COLO668 (cell line): ENCODE results near the gene CD70.
"Not testable (repeated sequence)": the region's sequence is repeated elsewhere in the genome, so short reads cannot be mapped to it uniquely, and the experiment has no call there.

Source experiments
- DNase-seq: peaks from one replicate; lab custom pipeline; 2025; ENCODE audit not compliant: unreplicated experiment; lab: John Stamatoyannopoulos, UW

CD70 gene, protein sequence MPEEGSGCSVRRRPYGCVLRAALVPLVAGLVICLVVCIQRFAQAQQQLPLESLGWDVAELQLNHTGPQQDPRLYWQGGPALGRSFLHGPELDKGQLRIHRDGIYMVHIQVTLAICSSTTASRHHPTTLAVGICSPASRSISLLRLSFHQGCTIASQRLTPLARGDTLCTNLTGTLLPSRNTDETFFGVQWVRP

DNA sequence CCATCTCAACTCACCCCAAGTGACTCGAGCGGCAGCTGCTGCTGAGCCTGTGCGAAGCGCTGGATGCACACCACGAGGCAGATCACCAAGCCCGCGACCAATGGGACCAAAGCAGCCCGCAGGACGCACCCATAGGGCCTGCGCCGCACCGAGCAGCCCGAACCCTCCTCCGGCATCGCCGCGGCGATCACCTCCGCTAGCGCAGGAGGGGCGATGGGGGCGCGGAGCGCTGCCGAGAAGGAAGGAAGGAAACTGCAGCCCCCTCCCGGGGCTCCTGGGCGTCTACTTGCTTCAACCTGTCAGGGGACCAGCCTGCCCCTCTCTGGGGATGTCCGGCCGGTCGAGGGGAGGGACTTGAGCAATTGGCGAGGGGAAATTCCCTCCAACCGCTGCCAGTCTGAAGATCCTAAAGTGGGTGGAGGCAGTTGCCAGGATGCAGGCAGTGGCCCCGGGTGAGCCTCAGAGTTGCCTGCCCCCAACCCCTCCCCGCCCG, at the start of gene CD70:
CD70 (minus strand) TSS at position 324 of the 493 bp plus-strand sequence; CDS start at position 176, 148 bp downstream.
- no peak for DNase-seq

DNA sequence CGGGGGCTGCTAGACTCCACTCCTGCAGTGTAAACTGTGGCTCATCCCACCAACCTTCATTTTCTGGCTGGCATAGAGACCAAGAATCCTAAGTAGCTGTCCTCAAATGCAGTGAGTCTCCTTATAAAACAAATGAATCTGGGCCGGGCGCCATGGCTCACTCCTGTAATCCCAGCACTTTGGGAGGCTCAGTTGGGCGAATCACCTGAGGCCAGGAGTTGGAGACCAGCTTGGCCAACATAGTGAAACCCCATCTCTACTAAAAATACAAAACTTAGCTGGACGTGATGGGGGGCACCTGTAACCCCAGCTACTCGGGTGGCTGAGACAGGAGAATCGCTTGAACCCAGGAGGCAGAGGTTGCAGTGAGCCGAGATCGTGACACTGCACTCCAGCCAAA, 49.4 kb upstream of the CD70 start:
- not testable (repeated sequence) for DNase-seq

DNA sequence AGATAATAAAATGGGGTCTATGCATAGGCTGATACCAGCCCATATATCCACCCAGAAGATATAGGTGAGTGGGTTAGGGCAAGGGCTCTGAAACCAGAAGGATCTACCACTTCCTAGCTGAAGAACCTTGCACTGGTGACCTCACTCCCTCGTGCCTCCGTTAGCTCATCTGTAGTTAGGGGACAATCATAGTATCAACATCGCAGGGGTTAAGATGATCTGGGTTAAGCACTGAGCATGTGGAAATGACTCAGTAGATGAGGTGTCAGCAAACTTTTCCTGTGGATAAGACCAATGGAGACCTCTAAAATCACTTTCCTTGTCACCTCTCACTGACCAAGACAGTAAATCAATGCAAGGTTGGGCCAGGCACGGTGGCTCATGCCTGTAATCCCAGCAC, 48.5 kb upstream of the CD70 start:
- DNase-seq, result no peak

DNA sequence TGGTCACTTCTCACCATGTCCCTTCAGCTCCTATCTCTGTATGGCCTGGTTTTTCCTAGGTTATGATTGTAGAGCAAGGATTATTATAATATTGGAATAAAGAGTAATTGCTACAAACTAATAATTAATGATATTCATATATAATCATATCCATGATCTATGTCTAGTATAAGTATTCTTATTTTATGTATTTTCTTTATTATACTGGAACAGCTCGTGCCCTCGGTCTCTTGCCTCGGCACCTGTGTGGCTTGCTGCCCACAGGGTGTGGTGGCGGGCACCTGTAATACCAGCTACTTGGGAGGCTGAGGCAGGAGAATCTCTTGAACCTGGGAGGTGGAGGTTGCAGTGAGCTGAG, 42.5 kb upstream of the CD70 start:
- DNase-seq, result not testable (repeated sequence)

DNA sequence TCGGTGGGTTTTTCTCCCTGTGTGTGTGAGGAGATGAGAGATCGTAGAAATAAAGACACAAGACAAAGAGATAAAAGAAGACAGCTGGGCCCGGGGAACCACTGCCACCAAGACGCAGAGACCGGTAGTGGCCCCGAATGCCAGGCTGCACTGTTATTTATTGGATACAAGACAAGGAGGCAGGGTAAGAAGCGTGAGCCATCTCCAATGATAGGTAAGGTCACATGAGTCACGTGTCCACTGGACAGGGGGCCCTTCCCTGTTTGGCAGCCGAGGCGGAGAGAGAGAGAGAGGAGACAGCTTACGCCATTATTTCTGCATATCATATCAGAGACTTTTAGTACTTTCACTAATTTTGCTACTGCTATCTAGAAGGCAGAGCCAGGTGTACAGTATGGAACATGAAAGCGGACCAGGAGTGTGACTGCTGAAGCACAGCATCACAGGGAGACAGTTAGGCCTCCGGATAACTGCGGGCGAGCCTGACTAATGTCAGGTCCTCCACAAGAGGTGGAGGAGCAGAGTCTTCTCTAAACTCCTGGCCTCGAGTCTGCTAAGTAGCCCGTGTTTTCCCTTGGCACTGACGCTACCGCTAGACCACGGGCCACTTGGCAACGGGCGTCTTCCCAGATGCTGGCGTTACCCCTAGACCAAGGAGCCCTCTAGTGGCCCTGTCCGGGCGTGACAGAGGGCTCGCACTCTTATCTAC, 42.0 kb upstream of the CD70 start:
- DNase-seq, result peak; percentile 53

DNA sequence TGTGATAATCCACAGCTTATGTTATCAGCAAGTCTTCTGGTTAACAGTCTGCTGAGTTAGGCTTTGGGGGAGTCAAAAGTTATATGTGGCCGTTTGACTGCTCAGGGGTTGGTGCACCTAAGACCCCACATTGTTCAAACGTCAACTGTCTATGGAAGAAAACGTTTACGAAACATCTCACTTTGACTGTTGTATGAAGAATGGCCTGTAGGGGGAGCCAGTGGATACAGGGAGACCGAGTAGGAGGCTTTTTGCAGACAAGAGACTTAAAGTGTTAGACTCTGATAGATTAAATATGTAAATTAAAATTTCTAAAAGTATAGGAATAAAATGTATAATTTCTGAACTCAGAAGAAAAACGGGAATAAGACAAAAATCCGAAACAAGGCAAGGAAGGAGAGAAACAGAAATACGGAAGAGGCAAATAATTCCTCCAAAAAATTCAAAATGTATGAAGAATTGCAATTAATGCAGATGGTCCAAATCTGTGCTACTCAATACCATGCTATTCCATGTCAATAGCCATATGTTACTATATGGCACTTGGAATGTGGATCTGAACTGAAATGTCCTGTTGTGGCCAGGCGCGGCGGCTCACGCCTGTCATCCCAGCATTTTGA, 41.2 kb upstream of the CD70 start:
- DNase-seq, result peak; percentile 60

DNA sequence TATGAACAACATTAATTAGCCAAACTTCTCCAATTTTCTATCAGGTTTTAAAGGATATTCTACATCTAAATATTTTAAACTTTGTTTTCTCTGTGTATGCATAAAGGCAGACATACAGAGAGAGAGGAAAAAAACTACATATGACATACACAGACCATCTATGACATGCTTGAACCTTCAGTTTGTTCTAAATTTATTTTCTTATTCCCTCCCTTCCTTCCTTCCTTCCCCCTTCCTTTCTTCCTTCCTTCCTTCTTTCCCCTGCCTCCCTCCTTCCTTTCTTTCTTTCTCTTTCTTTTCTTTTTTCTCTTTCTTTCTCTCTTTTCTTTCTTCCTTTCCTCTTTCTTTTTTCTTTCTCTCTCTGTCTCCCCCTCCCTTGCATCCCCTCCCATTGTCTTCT, 35.8 kb upstream of the CD70 start:
- DNase-seq, result no peak

DNA sequence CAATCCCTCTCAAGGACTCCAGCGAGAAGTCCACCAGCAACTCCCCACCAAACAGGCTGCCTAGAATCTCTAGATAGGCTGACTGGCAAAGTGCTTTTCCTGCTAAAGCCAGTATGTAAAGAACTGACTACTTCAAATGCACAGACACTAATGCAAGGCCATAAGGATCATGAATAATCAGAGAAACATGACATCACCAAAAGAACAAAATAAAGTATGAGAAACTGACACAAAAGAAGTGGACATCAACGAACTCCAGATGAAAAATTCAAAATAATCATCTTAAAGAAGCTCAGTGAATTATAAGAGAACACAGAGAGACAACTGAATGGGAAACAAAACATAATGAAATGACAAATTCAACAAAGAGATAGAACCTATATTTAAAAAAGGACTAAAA, 26.4 kb upstream of the CD70 start:
- no peak for DNase-seq

DNA sequence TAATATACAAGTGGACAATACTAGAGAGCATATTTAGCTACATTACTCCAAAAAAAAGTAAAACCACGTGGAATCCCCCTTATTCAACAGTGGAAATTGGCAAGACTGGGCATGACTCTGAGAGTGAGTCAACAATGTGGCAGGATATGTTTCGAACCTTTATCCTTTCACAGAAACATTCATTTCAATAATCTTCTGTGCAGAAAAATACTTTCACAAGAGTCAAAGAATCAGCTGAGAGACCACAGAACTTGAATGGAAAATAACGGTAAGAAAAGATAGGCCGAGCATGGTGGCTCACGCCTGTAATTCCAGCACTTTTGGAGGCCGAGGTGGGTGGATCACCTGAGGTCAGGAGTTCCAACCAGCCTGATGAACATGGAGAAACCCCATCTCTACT, 25.1 kb upstream of the CD70 start:
- no peak for DNase-seq

DNA sequence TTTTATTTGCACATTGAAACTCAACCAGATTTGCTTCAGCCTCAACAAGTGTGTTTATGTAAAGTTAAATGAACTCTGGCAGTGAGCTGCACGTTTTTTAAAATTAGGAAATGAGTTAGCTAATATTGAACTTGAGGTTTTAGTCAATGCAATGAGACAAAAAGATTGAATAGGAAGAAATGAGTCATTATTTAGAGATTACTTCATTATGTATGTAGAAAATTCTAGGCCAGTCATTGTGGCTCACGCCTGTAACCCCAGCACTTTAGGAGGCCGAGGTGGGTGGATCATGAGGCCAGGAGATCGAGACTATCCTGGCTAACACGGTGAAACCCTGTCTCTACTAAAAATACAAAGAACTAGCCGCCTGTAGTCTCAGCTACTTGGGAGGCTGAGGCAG, 22.8 kb upstream of the CD70 start:
- DNase-seq, result no peak

DNA sequence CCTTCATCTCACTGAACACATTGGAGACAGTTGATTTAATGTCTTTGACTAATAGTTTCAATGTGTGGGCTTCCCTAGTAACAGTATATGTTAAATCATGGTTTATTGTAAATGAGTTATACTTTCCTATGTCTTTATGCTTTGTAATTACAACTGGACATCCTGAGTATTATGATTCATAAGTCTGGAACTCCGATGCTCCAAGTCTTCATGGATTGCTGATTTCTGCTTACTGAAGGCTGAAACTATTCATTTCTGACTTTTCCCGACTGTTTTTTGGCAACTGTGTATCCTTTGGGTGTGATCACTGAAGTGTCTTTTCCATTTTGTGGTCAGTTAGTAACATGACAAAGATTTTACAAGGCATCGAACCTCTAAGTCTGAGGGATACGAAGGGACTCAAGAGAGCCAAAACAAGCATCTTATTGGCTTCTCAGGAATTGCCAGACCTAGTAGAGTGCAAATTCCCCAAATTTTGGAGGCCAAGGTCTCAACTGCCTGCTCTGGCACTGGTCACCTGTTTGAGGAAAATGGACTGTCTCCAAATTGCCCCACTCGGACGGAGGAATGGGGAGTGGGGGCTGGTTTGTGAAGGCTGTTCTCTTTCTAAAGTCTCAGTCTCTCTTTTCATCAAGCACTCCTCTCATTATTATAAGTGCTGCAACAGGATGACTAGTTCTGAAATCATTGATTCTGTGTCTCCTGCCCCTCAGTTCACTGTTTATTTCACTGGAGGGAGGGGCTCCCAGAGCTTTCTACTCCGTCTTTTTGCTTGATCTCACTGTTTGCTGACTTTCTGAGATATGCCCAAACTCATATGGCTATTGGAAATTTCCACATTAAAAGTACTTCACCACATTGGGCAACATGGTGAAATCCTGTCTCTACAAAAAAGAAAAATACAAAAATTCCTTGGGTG, 20.2 kb upstream of the CD70 start:
- no peak for DNase-seq

DNA sequence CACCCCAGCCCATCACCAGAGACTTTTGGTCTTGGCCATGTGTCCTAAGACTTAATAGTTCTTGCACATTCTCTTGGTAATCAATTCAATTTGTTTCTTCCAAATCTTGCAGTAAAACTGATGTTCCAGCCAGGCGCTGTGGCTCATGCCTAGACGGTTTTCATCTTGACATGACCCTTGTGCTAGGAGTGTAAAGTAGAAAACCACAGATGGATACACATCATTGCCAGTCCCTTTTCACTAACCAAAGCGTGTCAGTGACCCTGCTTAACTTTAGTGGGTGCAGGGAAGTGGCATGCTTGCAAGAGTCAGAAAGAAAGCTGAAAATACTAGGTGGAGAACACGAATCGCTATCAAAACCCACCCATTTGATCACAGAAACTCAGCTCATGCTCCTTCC, 18.0 kb upstream of the CD70 start:
- no peak for DNase-seq

DNA sequence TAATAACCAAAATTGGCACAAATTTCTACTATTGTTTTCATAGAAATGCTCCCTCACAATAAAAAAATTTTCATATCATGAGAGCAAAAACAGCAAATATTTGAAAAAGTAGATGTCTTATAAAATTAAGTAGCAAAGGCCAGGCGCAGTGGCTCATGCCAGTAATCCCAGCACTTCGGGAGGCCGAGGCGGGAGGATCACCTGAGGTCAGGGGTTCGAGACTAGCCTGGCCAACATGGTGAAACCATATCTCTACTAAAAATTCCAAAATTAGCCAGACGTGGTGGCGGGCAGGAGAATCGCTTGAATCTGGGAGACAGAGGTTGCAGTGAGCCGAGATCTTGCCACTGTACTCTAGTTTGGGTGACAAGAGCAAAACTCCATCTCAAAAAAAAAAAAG, 17.2 kb upstream of the CD70 start:
- DNase-seq, result not testable (repeated sequence)

DNA sequence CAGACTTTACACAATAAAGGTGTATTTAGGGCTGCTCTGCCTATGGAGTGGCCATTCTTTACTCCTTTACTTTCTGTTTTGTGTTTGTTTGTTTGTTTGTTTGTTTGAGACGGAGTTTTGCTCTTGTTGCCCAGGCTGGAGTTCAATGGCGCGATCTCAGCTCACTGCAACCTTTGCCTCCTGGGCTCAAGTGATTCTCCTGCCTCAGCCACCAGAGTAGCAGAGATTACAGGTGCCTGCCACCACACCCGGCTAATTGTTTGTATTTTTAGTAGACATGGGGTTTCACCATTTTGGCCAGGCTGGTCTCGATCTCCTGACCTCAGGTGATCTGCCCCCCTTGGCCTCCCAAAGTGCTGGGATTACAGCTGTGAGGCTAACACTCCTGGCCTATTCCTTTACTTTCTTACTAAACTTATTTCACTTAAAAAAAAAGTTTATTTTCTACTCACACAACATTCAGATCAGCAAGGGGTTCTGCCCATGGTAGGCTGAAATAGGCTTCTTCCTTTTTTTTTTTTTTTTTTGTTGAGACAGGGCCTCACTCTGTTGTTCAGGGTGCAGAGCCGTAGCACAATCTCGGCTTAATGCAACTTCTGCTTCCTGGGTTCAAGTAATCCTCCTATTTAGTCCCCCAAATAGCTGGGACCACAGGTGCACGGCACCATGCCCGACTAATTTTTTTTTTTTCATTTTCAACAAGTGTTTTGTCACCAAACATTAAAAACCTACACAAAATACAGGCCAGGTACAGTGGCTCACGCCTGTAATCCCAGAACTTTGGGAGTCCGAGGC, 15.5 kb upstream of the CD70 start:
- not testable (repeated sequence) for DNase-seq

DNA sequence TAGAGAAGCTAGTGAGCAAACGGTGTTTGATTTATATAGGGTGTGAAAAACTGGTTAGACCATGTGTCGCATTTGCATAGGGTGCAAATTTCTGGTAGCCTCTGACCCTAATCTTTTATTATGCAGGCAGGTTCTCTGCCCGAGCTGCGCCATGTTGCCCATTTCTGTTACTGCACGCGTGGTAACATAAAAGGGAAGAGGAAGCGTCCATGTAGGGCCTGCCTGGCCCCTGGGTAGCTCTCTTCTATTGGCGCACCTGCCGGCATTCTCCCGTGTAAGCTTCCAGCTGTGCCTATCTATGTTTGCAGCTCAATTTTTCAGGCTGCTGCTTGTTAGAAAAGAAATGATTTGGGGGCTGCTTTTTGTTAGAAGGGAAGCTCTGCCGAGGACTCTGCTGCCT, 14.0 kb upstream of the CD70 start:
- no peak for DNase-seq

DNA sequence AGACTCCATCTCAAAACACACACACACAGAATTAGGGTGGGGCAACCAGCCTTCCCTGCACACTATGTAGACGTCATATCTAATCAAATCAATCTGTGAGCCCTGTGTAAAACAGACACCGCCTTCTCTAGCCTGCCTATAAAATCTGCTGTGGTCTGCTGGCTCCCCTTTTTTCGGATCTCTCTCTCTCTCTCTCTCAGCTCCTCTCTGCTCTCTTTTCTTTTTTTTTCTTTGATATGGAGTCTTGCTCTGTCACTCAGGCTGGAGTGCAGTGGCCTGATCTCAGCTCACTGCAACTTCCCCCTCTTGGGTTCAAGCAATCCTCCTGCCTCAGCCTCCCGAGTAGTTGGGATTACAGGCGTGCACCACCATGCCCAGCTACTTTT, 11.8 kb upstream of the CD70 start:
- DNase-seq, result no peak

DNA sequence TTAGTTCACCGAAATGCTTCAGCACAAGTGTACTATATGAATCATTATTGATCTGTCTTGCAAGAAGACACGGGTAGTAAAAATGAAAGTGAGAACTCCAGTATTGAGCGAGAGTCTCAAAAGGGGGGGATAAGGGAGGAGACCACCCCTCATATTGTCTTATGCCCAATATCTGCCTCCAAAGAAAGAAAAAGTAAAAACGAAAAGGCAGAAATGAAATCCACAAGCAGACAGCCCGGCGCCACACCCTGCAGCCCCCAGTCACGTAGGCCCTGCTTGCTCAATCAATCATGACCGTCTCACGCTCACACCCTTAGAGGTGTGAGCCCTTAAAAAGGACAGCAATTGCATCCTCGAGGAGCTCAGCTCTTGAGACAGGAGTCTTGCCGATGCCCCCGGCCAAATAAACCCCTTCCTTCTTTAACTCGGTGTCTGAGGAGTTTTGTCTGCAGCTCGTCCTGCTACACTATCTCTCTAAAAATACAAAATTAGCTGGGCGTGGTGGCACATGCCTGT, 10.6 kb upstream of the CD70 start:
- DNase-seq, result not testable (repeated sequence)

DNA sequence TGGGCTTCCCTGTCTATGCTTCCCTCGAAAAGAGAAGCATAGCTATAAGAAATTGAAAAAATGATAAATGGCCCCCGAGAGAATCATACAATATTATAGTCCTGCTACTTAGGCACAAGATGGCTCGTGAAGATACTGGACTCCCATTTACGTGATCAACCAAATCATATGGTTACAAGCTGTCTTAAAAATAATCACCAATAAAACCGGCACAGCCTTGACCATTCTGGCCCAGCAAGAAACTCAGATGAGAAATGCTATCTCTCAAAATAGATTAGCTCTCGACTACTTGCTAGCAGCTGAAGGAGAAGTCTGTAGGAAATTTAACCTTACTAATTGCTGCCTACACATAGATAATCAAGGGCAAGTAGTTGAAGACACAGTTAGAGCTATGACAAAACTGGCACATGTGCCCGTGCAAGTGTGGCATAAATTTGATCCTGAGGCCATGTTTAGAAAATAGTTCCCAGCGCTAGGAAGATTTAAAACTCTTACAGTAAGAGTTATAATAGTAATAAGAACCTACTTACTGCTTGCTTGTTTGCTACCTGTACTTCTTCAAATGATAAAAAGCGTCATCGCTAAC, 10.1 kb upstream of the CD70 start:
- not testable (repeated sequence) for DNase-seq

DNA sequence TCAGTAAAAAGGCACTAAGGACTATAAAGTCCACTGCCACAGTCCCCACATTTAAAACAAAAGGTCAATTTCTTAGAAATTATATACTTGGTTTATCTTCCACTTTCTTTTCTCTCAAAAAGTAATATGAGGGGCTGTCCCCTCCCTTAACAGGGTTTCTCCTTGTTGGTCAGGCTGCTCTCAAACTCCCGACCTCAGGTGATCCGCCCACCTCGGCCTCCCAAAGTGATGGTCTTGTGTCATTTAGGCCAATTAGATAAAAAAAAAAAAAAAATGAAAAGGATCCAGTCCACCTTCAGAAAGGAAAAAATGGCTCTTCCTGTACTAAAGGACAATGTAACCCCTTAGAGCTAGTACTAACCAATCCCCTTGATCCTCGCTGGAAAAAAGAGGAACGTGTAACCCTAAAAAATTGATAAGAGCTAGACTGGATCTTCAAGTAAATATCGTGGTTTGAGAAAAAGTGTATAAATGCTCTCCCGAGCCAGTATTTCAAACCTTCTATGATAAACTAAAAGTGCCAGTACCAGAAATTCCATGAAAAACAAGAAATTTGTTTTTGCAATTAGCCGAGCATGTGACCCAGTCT, 9.0 kb upstream of the CD70 start:
- DNase-seq, result no peak
